Dendritic cell treated with granulocyte-macrophage colony-stimulating factor and Interleukin-4, amounts not matched to agents 40 ng/mL and 50 ng/mL, for 4 days (primary cell): ENCODE measurements around the gene DGKZ.

Experiments
- H3K27ac Mint-ChIP-seq: one replicate; pipeline ENCODE4 v1.8.0; 2022; ENCODE audit warnings: mild to moderate bottlenecking, mixed read lengths
- H3K27me3 Mint-ChIP-seq: one replicate; pipeline ENCODE4 v1.8.0; 2022; ENCODE audit warnings: mild to moderate bottlenecking, mixed read lengths
- H3K36me3 Mint-ChIP-seq: one replicate; pipeline ENCODE4 v1.8.0; 2022; ENCODE audit warnings: low read depth, mixed read lengths
- H3K4me1 Mint-ChIP-seq: one replicate; pipeline ENCODE4 v1.8.0; 2022; ENCODE audit warnings: low read depth, mixed read lengths
- H3K4me3 Mint-ChIP-seq: one replicate; pipeline ENCODE4 v1.8.0; 2022; ENCODE audit warnings: mild to moderate bottlenecking, moderate library complexity, mixed read lengths
- H3K9me3 Mint-ChIP-seq: one replicate; pipeline ENCODE4 v1.8.0; 2022; ENCODE audit warnings: mixed read lengths
- intact Hi-C: fragments of 100-400 bp; cut with micrococcal nuclease; formaldehyde crosslinking; loops from one replicate; pipeline ENCODE4 v1.15.0; 2022

Gene DGKZ

GRCh38 chr11:46345131-46345597 is 2.1 kb upstream of the DGKZ start:
- no peaks in the 10 kb centered on the region for H3K27me3 Mint-ChIP-seq
- intact Hi-C loops = no loop called here
- H3K4me1 Mint-ChIP-seq = peaks cover 82% of the 10 kb centered on the region
- H3K36me3 Mint-ChIP-seq = peaks cover 28% of the 10 kb centered on the region
- H3K4me3 Mint-ChIP-seq = peak overlapping the region; percentile 88
- H3K27ac Mint-ChIP-seq = peak overlapping the region; percentile 95
- H3K9me3 Mint-ChIP-seq = no peaks in the 10 kb centered on the region

- intact Hi-C loops = no loop called here
- H3K27me3 Mint-ChIP-seq = no peaks in the 10 kb centered on the region
- H3K4me1 Mint-ChIP-seq = peaks cover 82% of the 10 kb centered on the region
- H3K4me3 Mint-ChIP-seq = peak overlapping the region; percentile 88
- H3K9me3 Mint-ChIP-seq = no peaks in the 10 kb centered on the region
- H3K27ac Mint-ChIP-seq = peak overlapping the region; percentile 95
- H3K36me3 Mint-ChIP-seq = peaks cover 34% of the 10 kb centered on the region
Observed at GRCh38 chr11:46345881-46346484, 1.3 kb upstream of the DGKZ start.

GRCh38 chr11:46347637-46348311 is 511 bp downstream of the DGKZ start:
- H3K27ac Mint-ChIP-seq = peak overlapping the region; percentile 38
- intact Hi-C loops = no loop called here
- H3K27me3 Mint-ChIP-seq = no peaks in the 10 kb centered on the region
- H3K36me3 Mint-ChIP-seq = peaks cover 42% of the 10 kb centered on the region
- H3K4me3 Mint-ChIP-seq = peak overlapping the region; percentile 71
- peaks cover 82% of the 10 kb centered on the region for H3K4me1 Mint-ChIP-seq
- no peaks in the 10 kb centered on the region for H3K9me3 Mint-ChIP-seq

GRCh38 chr11:46348566-46349401 is 1.5 kb downstream of the DGKZ start:
- intact Hi-C loops = no loop called here
- Mint-ChIP-seq H3K9me3 (no peaks in the 10 kb centered on the region), H3K4me3 (peak overlapping the region; percentile 71), H3K36me3 (peaks cover 52% of the 10 kb centered on the region), H3K27ac (peak overlapping the region; percentile 38), H3K4me1 (peaks cover 88% of the 10 kb centered on the region), H3K27me3 (no peaks in the 10 kb centered on the region)

- intact Hi-C loops = no loop called here
- Mint-ChIP-seq H3K27ac (peak overlapping the region; percentile 50), H3K4me1 (peaks cover 84% of the 10 kb centered on the region), H3K36me3 (peaks cover 65% of the 10 kb centered on the region), H3K9me3 (no peaks in the 10 kb centered on the region), H3K27me3 (no peaks in the 10 kb centered on the region), H3K4me3 (no peak overlapping the region)
Observed at GRCh38 chr11:46350695-46351094, 3.4 kb downstream of the DGKZ start.

GRCh38 chr11:46351148-46351547 is 3.9 kb downstream of the DGKZ start:
- intact Hi-C loops = no loop called here
- H3K27ac Mint-ChIP-seq = peak overlapping the region; percentile 50
- peaks cover 65% of the 10 kb centered on the region for H3K36me3 Mint-ChIP-seq
- no peaks in the 10 kb centered on the region for H3K27me3 Mint-ChIP-seq
- no peak overlapping the region for H3K4me3 Mint-ChIP-seq
- peaks cover 84% of the 10 kb centered on the region for H3K4me1 Mint-ChIP-seq
- H3K9me3 Mint-ChIP-seq = no peaks in the 10 kb centered on the region

- no peaks in the 10 kb centered on the region for H3K9me3 Mint-ChIP-seq
- no peaks in the 10 kb centered on the region for H3K27me3 Mint-ChIP-seq
- peak overlapping the region; percentile 50 for H3K27ac Mint-ChIP-seq
- H3K4me1 Mint-ChIP-seq = peaks cover 84% of the 10 kb centered on the region
- intact Hi-C loops = loop anchor here (1.0 kb wide), 1 partner anchor 16 kb away; no protein-coding TSS in a partner anchor
- H3K36me3 Mint-ChIP-seq = peaks cover 65% of the 10 kb centered on the region
- H3K4me3 Mint-ChIP-seq = no peak overlapping the region
Observed at GRCh38 chr11:46351606-46352005, 4.3 kb downstream of the DGKZ start.

- intact Hi-C loops = loop anchor here (1.0 kb wide), 1 partner anchor 15 kb away; no protein-coding TSS in a partner anchor
- H3K36me3 Mint-ChIP-seq = peaks cover 62% of the 10 kb centered on the region
- H3K27me3 Mint-ChIP-seq = no peaks in the 10 kb centered on the region
- no peak overlapping the region for H3K4me3 Mint-ChIP-seq
- H3K27ac Mint-ChIP-seq = peak overlapping the region; percentile 39
- H3K4me1 Mint-ChIP-seq = peaks cover 85% of the 10 kb centered on the region
- H3K9me3 Mint-ChIP-seq = no peaks in the 10 kb centered on the region
Observed at GRCh38 chr11:46352063-46352841, 5.0 kb downstream of the DGKZ start.

- no peaks in the 10 kb centered on the region for H3K27me3 Mint-ChIP-seq
- no peaks in the 10 kb centered on the region for H3K9me3 Mint-ChIP-seq
- intact Hi-C loops = no loop called here
- H3K4me3 Mint-ChIP-seq = no peak overlapping the region
- H3K4me1 Mint-ChIP-seq = peaks cover 86% of the 10 kb centered on the region
- H3K27ac Mint-ChIP-seq = no peak overlapping the region
- peaks cover 66% of the 10 kb centered on the region for H3K36me3 Mint-ChIP-seq
Observed at GRCh38 chr11:46353698-46354097, 6.4 kb downstream of the DGKZ start.

GRCh38 chr11:46356924-46357482 is 9.7 kb downstream of the DGKZ start:
- peaks cover 75% of the 10 kb centered on the region for H3K4me1 Mint-ChIP-seq
- intact Hi-C loops = no loop called here
- H3K4me3 Mint-ChIP-seq = no peak overlapping the region
- peak overlapping the region; percentile 62 for H3K27ac Mint-ChIP-seq
- H3K36me3 Mint-ChIP-seq = peaks cover 50% of the 10 kb centered on the region
- H3K9me3 Mint-ChIP-seq = no peaks in the 10 kb centered on the region
- H3K27me3 Mint-ChIP-seq = no peaks in the 10 kb centered on the region

- no peaks in the 10 kb centered on the region for H3K27me3 Mint-ChIP-seq
- H3K4me3 Mint-ChIP-seq = no peak overlapping the region
- peak overlapping the region; percentile 62 for H3K27ac Mint-ChIP-seq
- intact Hi-C loops = no loop called here
- H3K36me3 Mint-ChIP-seq = peaks cover 49% of the 10 kb centered on the region
- peaks cover 75% of the 10 kb centered on the region for H3K4me1 Mint-ChIP-seq
- no peaks in the 10 kb centered on the region for H3K9me3 Mint-ChIP-seq
Observed at GRCh38 chr11:46357483-46357936, 10.2 kb downstream of the DGKZ start.

- H3K9me3 Mint-ChIP-seq = no peaks in the 10 kb centered on the region
- peak overlapping the region; percentile 91 for H3K27ac Mint-ChIP-seq
- H3K36me3 Mint-ChIP-seq = peaks cover 35% of the 10 kb centered on the region
- H3K27me3 Mint-ChIP-seq = no peaks in the 10 kb centered on the region
- H3K4me3 Mint-ChIP-seq = no peak overlapping the region
- intact Hi-C loops = no loop called here
- peaks cover 77% of the 10 kb centered on the region for H3K4me1 Mint-ChIP-seq
Observed at GRCh38 chr11:46359953-46360352, 12.7 kb downstream of the DGKZ start.

GRCh38 chr11:46360878-46361277 is 13.6 kb downstream of the DGKZ start:
- H3K4me1 Mint-ChIP-seq = peaks cover 79% of the 10 kb centered on the region
- H3K4me3 Mint-ChIP-seq = peak overlapping the region; percentile 75
- peaks cover 34% of the 10 kb centered on the region for H3K36me3 Mint-ChIP-seq
- H3K27me3 Mint-ChIP-seq = no peaks in the 10 kb centered on the region
- peak overlapping the region; percentile 91 for H3K27ac Mint-ChIP-seq
- intact Hi-C loops = no loop called here
- no peaks in the 10 kb centered on the region for H3K9me3 Mint-ChIP-seq
